HEK293 (cell line): Measurements from ENCODE around the gene NEK8.

Experiments
- CTCF ChIP-seq: fragments of 450-650 bp; formaldehyde crosslinking; IDR thresholded peaks from 2 replicates; pipeline ENCODE4 v1.5.1; 2016; ENCODE audit warnings: missing biosample characterization, missing genetic modification characterization
- TRIM28 ChIP-seq: IDR thresholded peaks from 2 replicates; pipeline ENCODE4 v1.6.1; 2011; ENCODE audit warnings: low read length, control low read depth, borderline replicate concordance
- ZNF10 ChIP-seq: fragments of 450-650 bp; formaldehyde crosslinking; IDR thresholded peaks from 2 replicates; pipeline ENCODE4 v1.5.1; 2017; ENCODE audit warnings: missing biosample characterization, missing genetic modification characterization
- ZNF302 ChIP-seq: fragments of 450-650 bp; formaldehyde crosslinking; IDR thresholded peaks from 2 replicates; pipeline ENCODE4 v1.5.1; 2016; ENCODE audit warnings: missing biosample characterization, missing genetic modification characterization, low read depth
- ZNF660 ChIP-seq: fragments of 450-650 bp; IDR thresholded peaks from 2 replicates; pipeline ENCODE4 v1.5.1; 2018; ENCODE audit warnings: missing biosample characterization, mild to moderate bottlenecking, missing genetic modification characterization
- ZNF692 ChIP-seq: fragments of 450-650 bp; formaldehyde crosslinking; IDR thresholded peaks from 2 replicates; pipeline ENCODE4 v1.5.1; 2016; ENCODE audit warnings: missing biosample characterization, missing genetic modification characterization
- ZNF747 ChIP-seq: fragments of 450-650 bp; formaldehyde crosslinking; IDR thresholded peaks from 2 replicates; pipeline ENCODE4 v1.5.1; 2016; ENCODE audit warnings: missing biosample characterization, missing genetic modification characterization
- ZNF776 ChIP-seq: fragments of 450-650 bp; formaldehyde crosslinking; IDR thresholded peaks from 2 replicates; pipeline ENCODE4 v1.5.0; 2017; ENCODE audit warnings: missing biosample characterization, missing genetic modification characterization, borderline replicate concordance
- ZSCAN18 ChIP-seq: fragments of 450-650 bp; formaldehyde crosslinking; IDR thresholded peaks from 2 replicates; pipeline ENCODE4 v1.5.1; 2016; ENCODE audit warnings: missing biosample characterization, missing genetic modification characterization

- TF ChIP-seq CTCF (tag by site-specific recombination) (no peak), ZNF302 (tag by site-specific recombination) (no peak), ZNF776 (tag by site-specific recombination) (no peak), TRIM28 (no peak), ZNF10 (tag by site-specific recombination) (no peak), ZNF747 (tag by site-specific recombination) (no peak), ZNF660 (no peak), ZSCAN18 (tag by site-specific recombination) (no peak), ZNF692 (tag by site-specific recombination) (no peak)
Observed at GRCh38 chr17:28734712-28735241, 6.2 kb downstream of the NEK8 start.
